GM23248 (cell line): ENCODE data around the gene HSPBAP1. TPM values are rescaled to one million over a fixed set of nuclear protein-coding genes. Genes with fewer than 3 reads are reported as not detected.

Experiments
- DNase-seq: peaks from one replicate; pipeline ENCODE4 v3.0.0-alpha.2; 2015
- H2AFZ ChIP-seq: fragments of 200-600 bp; sonication (generic); 2 replicates; pipeline ENCODE4 v1.6.1; 2016; ENCODE audit warnings: antibody characterized with exemption
- H3F3A ChIP-seq: fragments of 200-600 bp; sonication (generic); 2 replicates; pipeline ENCODE4 v1.6.1; 2016; ENCODE audit warnings: mild to moderate bottlenecking, antibody characterized with exemption, mixed run types; ENCODE audit not compliant: insufficient read depth
- H3K27ac ChIP-seq: fragments of 200-600 bp; sonication (generic); 2 replicates; pipeline ENCODE4 v1.5.1; 2016; ENCODE audit warnings: mild to moderate bottlenecking
- H3K27me3 ChIP-seq: fragments of 200-600 bp; sonication (generic); replicated peaks from 2 replicates; pipeline ENCODE4 v1.6.1; 2016; ENCODE audit warnings: mild to moderate bottlenecking; ENCODE audit not compliant: insufficient read depth
- H3K36me3 ChIP-seq: fragments of 200-600 bp; sonication (generic); 2 replicates; pipeline ENCODE4 v1.6.1; 2016; ENCODE audit warnings: low read depth, mild to moderate bottlenecking
- H3K4me1 ChIP-seq: fragments of 200-600 bp; sonication (generic); 2 replicates; pipeline ENCODE4 v1.6.1; 2016; ENCODE audit warnings: mild to moderate bottlenecking; ENCODE audit not compliant: insufficient read depth
- H3K4me2 ChIP-seq: fragments of 200-600 bp; sonication (generic); one replicate; pipeline ENCODE4 v1.6.1; 2016; ENCODE audit warnings: mild to moderate bottlenecking; ENCODE audit not compliant: unreplicated experiment
- H3K4me3 ChIP-seq: fragments of 200-600 bp; sonication (generic); 2 replicates; pipeline ENCODE4 v1.5.1; 2016; ENCODE audit warnings: mild to moderate bottlenecking
- H3K79me2 ChIP-seq: fragments of 200-600 bp; sonication (generic); 2 replicates; pipeline ENCODE4 v1.6.1; 2016; ENCODE audit warnings: mild to moderate bottlenecking; ENCODE audit not compliant: insufficient read depth
- H3K9ac ChIP-seq: fragments of 200-600 bp; sonication (generic); 2 replicates; pipeline ENCODE4 v1.6.1; 2016; ENCODE audit warnings: mild to moderate bottlenecking
- H3K9me2 ChIP-seq: fragments of 200-600 bp; sonication (generic); 2 replicates; pipeline ENCODE4 v1.6.1; 2016; ENCODE audit warnings: mixed run types, mild to moderate bottlenecking, moderate library complexity; ENCODE audit not compliant: insufficient read depth
- H3K9me3 ChIP-seq: fragments of 200-600 bp; sonication (generic); one replicate; pipeline ENCODE4 v1.6.1; 2017; ENCODE audit warnings: low read depth
- H4K20me1 ChIP-seq: fragments of 200-600 bp; sonication (generic); 2 replicates; pipeline ENCODE4 v1.6.0; 2016; ENCODE audit not compliant: insufficient read depth
- EZH2 ChIP-seq: fragments of 200-600 bp; sonication (generic); IDR thresholded peaks from 2 replicates; pipeline ENCODE4 v1.6.1; 2018; ENCODE audit warnings: antibody characterized with exemption, mild to moderate bottlenecking; ENCODE audit not compliant: insufficient read depth, poor library complexity, severe bottlenecking
- EZH2phosphoT487 ChIP-seq: fragments of 200-600 bp; sonication (generic); IDR thresholded peaks from 2 replicates; pipeline ENCODE4 v1.6.1; 2018; ENCODE audit warnings: antibody characterized with exemption, moderate library complexity, mild to moderate bottlenecking, low read depth; ENCODE audit not compliant: insufficient read depth
- WGBS, 2 experiments: methylation state at CpG; one replicate each; pipeline ENCODE4 v1.1.6; 2015 to 2017; ENCODE audit warnings: low lambda C conversion rate in 2 of 2, low coverage in 1 of 2; ENCODE audit errors: missing lambda C conversion rate in 2 of 2; 5-methylcytosine and 5-hydroxymethylcytosine counted together
- in situ Hi-C: fragments of 300-500 bp; cut with MboI; formaldehyde crosslinking; loops from 2 replicates; pipeline ENCODE4 v1.15.0; 2020
- polyA plus RNA-seq: library from polyadenylated mRNA; unstranded; fragments of >200 nt; fragmentation: Nextera tagmentation; extraction: Ambion mirVana; gene quantifications from 2 replicates; pipeline ENCODE4 v1.2.1, GENCODE V29; 2016
- total RNA-seq: library from RNA; depleted of rRNA; stranded (reverse); fragments of >200 nt; shearing (Covaris generic); gene quantifications from 2 replicates; pipeline ENCODE4 v1.2.3, GENCODE V29; 2014

Gene HSPBAP1
- total and polyA plus RNA-seq, 2 experiments from 2014 or later = 4.0 to 4.3 TPM

GRCh38 chr3:122803977-122804376 lies 10.3 kb upstream of the HSPBAP1 start:
- Histone ChIP-seq H3K4me1 (no peaks in the 10 kb centered on the region), H3K9ac (no peak overlapping the region), H3K36me3 (no peaks in the 10 kb centered on the region), H3K4me2 (no peak overlapping the region), H3K27ac (no peak overlapping the region), H3K9me3 (no peaks in the 10 kb centered on the region), H3K4me3 (no peak overlapping the region), H3K27me3 (no peaks in the 10 kb centered on the region), H2AFZ (no peak overlapping the region), H3K9me2 (no peaks in the 10 kb centered on the region), H4K20me1 (no peaks in the 10 kb centered on the region; the same call in 1 of the 2 replicates), H3F3A (no peaks in the 10 kb centered on the region), H3K79me2 (peaks cover 13% of the 10 kb centered on the region)
- 73 to 81% methylated on average over 2 of the region's 2 CpGs for WGBS, 2 experiments
- no peak for DNase-seq
- in situ Hi-C loops = no loop called here
- no peak for TF ChIP-seq EZH2phosphoT487
- no peak for TF ChIP-seq EZH2

- no peaks in the 10 kb centered on the region for H3K4me1 ChIP-seq
- in situ Hi-C loops = no loop called here
- no peak overlapping the region for H3K4me3 ChIP-seq
- H3K4me2 ChIP-seq = no peak overlapping the region
- no peaks in the 10 kb centered on the region for H3F3A ChIP-seq
- H3K9me2 ChIP-seq = no peaks in the 10 kb centered on the region
- no peaks in the 10 kb centered on the region for H3K36me3 ChIP-seq
- no peak overlapping the region for H3K9ac ChIP-seq
- H3K27me3 ChIP-seq = no peaks in the 10 kb centered on the region
- DNase-seq = no peak
- H2AFZ ChIP-seq = no peak overlapping the region
- no peaks in the 10 kb centered on the region for H3K9me3 ChIP-seq
- TF ChIP-seq EZH2 (no peak), EZH2phosphoT487 (no peak)
- H3K27ac ChIP-seq = no peak overlapping the region
- no peaks in the 10 kb centered on the region; the same call in 1 of the 2 replicates for H4K20me1 ChIP-seq
- H3K79me2 ChIP-seq = peaks cover 16% of the 10 kb centered on the region
- 100% methylated on average over 1 of the region's 1 CpG for WGBS, 2 experiments
Observed at GRCh38 chr3:122802323-122802722, 8.7 kb upstream of the HSPBAP1 start.

GRCh38 chr3:122800706-122801237 lies 7.1 kb upstream of the HSPBAP1 start:
- H3K79me2 ChIP-seq = peaks cover 26% of the 10 kb centered on the region
- H2AFZ ChIP-seq = no peak overlapping the region
- H3K9me3 ChIP-seq = no peaks in the 10 kb centered on the region
- TF ChIP-seq EZH2 = no peak
- no peak for TF ChIP-seq EZH2phosphoT487
- H3K9ac ChIP-seq = no peak overlapping the region
- no peaks in the 10 kb centered on the region for H3F3A ChIP-seq
- H3K4me1 ChIP-seq = peaks cover 7% of the 10 kb centered on the region
- H3K4me3 ChIP-seq = no peak overlapping the region
- H3K4me2 ChIP-seq = no peak overlapping the region
- H4K20me1 ChIP-seq = no peaks in the 10 kb centered on the region; the same call in 1 of the 2 replicates
- no peaks in the 10 kb centered on the region for H3K36me3 ChIP-seq
- WGBS, 2 experiments = 96 to 97% methylated on average over 3 of the region's 3 CpGs
- no peaks in the 10 kb centered on the region for H3K9me2 ChIP-seq
- DNase-seq = no peak
- in situ Hi-C loops = no loop called here
- H3K27me3 ChIP-seq = no peaks in the 10 kb centered on the region
- no peak overlapping the region for H3K27ac ChIP-seq

GRCh38 chr3:122800031-122800430 lies 6.4 kb upstream of the HSPBAP1 start:
- no peak overlapping the region for H3K27ac ChIP-seq
- H3K4me2 ChIP-seq = no peak overlapping the region
- no peak overlapping the region for H2AFZ ChIP-seq
- TF ChIP-seq EZH2phosphoT487 (no peak), EZH2 (no peak)
- 97 to 100% methylated on average over 1 of the region's 1 CpG for WGBS, 2 experiments
- no peaks in the 10 kb centered on the region for H3K36me3 ChIP-seq
- H3K4me1 ChIP-seq = peaks cover 10% of the 10 kb centered on the region
- no peaks in the 10 kb centered on the region for H3K27me3 ChIP-seq
- no peaks in the 10 kb centered on the region; the same call in 1 of the 2 replicates for H4K20me1 ChIP-seq
- no peak for DNase-seq
- no peak overlapping the region for H3K4me3 ChIP-seq
- no peaks in the 10 kb centered on the region for H3K9me2 ChIP-seq
- no peaks in the 10 kb centered on the region for H3K9me3 ChIP-seq
- H3K79me2 ChIP-seq = peaks cover 30% of the 10 kb centered on the region
- H3F3A ChIP-seq = no peaks in the 10 kb centered on the region
- in situ Hi-C loops = no loop called here
- H3K9ac ChIP-seq = no peak overlapping the region

GRCh38 chr3:122799322-122799721 lies 5.7 kb upstream of the HSPBAP1 start:
- Histone ChIP-seq H3F3A (peaks cover 3% of the 10 kb centered on the region; the same call in 1 of the 2 replicates), H3K4me3 (no peak overlapping the region), H3K9ac (no peak overlapping the region), H2AFZ (no peak overlapping the region), H3K36me3 (no peaks in the 10 kb centered on the region), H3K27me3 (no peaks in the 10 kb centered on the region), H3K9me2 (no peaks in the 10 kb centered on the region), H3K4me1 (peaks cover 10% of the 10 kb centered on the region), H3K9me3 (no peaks in the 10 kb centered on the region), H4K20me1 (no peaks in the 10 kb centered on the region; the same call in 1 of the 2 replicates), H3K79me2 (peaks cover 30% of the 10 kb centered on the region), H3K27ac (no peak overlapping the region), H3K4me2 (no peak overlapping the region)
- WGBS, 2 experiments = 86 to 95% methylated on average over 2 of the region's 2 CpGs
- DNase-seq = no peak
- TF ChIP-seq EZH2phosphoT487 (no peak), EZH2 (no peak)
- in situ Hi-C loops = no loop called here
